GM10266 (cell line): ENCODE results near the gene JMY.
A peak's percentile ranks its signal among the peaks of the same experiment; 100 is the strongest.

Experiments used
- DNase-seq: peaks from one replicate; pipeline ENCODE4 v3.0.0; 2012; ENCODE audit errors: extremely low spot score
- TF ChIP-seq, protein P1 (sequence below): IDR thresholded peaks from 2 replicates; pipeline ENCODE4 v1.5.1; 2012; ENCODE audit warnings: mild to moderate bottlenecking, low read depth; ENCODE audit not compliant: control insufficient read depth, insufficient read depth; ENCODE audit errors: missing control alignments

JMY gene

DNA sequence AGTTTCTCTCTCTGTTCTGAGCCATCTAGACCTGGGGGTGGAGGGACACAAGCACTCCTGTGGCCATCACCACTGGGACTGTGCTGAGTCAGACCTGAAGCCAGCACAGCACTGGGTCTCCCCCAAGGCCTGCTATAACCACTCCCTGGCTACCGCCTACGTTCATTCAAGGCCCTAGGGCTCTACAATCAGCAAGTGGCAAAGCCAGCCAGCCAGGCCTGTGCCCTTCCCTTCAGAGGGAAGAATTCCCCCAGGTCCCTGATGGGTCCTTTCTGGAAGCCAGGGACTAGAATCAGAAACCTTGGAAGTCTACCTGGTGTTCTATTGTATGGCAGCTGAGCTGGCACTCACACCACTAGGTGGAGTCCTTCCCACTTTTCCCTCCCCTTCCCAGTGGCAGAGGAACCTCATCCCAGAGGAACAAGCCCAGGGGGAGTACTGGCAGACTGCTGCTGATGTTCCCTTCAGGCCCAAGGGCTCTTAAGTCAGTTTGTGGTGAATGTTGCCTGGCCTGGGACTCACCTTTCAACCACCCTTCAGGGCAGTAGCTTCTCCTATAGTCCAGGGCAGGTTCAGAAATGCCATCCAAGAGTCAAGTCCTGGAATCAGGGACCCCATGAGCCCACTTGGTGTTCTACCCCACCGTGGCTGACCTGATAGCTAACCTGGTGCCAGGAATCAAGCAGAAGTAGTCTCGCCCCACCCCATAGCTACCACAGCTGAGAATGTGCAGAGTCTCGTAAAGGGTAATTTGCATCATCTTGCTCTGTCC lies 20.0 kb downstream of the JMY start:
- TF ChIP-seq, protein P1, sequence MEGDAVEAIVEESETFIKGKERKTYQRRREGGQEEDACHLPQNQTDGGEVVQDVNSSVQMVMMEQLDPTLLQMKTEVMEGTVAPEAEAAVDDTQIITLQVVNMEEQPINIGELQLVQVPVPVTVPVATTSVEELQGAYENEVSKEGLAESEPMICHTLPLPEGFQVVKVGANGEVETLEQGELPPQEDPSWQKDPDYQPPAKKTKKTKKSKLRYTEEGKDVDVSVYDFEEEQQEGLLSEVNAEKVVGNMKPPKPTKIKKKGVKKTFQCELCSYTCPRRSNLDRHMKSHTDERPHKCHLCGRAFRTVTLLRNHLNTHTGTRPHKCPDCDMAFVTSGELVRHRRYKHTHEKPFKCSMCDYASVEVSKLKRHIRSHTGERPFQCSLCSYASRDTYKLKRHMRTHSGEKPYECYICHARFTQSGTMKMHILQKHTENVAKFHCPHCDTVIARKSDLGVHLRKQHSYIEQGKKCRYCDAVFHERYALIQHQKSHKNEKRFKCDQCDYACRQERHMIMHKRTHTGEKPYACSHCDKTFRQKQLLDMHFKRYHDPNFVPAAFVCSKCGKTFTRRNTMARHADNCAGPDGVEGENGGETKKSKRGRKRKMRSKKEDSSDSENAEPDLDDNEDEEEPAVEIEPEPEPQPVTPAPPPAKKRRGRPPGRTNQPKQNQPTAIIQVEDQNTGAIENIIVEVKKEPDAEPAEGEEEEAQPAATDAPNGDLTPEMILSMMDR, result peak; percentile 54
- no peak for DNase-seq

GRCh38 chr5:79256563-79256962 lies 20.6 kb downstream of the JMY start:
- TF ChIP-seq, protein P1, result no peak
- no peak for DNase-seq

DNA sequence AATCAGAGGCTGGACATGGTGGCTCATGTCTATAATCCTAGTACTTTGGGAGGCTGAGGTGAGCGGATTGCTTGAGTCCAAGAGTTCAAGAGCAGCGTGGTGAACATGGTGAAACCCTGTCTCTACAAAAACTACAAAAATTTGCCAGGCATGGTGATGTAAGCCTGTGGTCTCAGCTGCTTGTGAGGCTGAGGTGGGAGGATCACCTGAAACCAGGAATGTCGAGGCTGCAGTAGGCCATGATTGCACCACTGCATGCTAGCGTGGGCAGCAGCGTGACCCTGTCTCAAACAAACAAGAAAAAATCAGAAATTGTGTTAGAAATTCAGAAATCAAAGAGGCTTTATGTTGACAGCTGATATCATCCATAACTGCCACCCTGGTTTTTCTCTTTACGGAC lies 21.4 kb downstream of the JMY start:
- DNase-seq, result no peak
- TF ChIP-seq, protein P1, result no peak

DNA sequence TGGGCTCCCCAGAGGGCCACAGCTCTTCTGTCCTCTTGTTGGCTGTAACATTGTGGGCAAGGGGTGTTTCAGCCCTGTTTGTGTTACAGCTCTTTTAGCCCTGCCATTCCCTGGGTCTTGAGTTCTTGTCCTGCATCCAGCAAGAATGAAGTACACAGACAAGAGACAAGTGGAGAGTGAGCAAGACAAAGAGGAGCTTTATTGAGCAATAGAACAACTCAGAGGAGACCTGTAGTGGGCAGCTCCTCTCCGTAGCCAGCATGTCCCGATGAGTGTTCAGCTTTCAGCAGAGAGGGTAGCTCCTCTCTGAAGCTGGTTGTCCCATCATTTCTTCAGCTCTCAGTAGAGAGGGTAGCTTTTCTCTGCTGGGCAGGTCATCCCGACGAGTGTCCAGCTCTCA lies 22.9 kb downstream of the JMY start:
- TF ChIP-seq, protein P1, result no peak
- DNase-seq, result no peak

GRCh38 chr5:79259383-79259782 lies 23.5 kb downstream of the JMY start:
- no peak for DNase-seq
- TF ChIP-seq, protein P1, result no peak

DNA sequence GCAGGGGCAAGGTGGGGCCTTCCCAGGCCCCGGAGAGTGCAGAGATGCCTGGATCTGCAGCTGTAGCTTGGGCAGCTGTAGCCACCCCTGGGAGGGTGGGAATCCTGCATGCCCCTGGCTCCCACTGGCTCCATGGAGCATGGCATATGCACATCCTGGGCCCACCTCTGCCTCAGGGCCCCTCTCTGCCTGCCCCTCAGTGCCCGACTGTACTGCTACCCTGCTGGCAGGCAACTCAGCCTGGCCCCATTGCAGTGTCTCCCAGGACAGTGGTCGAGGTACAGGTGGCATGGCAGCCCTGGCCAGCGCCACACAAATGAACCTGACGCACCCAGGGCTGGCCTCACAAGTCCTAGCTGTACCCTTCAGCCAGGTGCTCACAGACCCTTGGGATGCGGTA lies 23.9 kb downstream of the JMY start:
- DNase-seq, result no peak
- TF ChIP-seq, protein P1, result no peak

- TF ChIP-seq, protein P1, result no peak
- no peak for DNase-seq
Measured at GRCh38 chr5:79261897-79262296, 26.0 kb downstream of the JMY start.
